Middle frontal gyrus (tissue), 1 donor: Measurements from ENCODE around the gene FAM221A.
A peak's percentile ranks its signal among the peaks of the same experiment; 100 is the strongest.
"Not testable (repeated sequence)": the region's sequence is repeated elsewhere in the genome, so short reads cannot be mapped to it uniquely, and the experiment has no call there.

Experiments used
- DNase-seq: peaks from one replicate; pipeline ENCODE4 v3.0.0-alpha.2; 2015; ENCODE audit warnings: low spot score; ENCODE audit errors: extremely low spot score

The FAM221A gene, protein sequence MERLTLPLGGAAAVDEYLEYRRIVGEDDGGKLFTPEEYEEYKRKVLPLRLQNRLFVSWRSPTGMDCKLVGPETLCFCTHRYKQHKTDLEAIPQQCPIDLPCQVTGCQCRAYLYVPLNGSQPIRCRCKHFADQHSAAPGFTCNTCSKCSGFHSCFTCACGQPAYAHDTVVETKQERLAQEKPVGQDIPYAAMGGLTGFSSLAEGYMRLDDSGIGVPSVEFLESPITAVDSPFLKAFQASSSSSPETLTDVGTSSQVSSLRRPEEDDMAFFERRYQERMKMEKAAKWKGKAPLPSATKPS

DNA sequence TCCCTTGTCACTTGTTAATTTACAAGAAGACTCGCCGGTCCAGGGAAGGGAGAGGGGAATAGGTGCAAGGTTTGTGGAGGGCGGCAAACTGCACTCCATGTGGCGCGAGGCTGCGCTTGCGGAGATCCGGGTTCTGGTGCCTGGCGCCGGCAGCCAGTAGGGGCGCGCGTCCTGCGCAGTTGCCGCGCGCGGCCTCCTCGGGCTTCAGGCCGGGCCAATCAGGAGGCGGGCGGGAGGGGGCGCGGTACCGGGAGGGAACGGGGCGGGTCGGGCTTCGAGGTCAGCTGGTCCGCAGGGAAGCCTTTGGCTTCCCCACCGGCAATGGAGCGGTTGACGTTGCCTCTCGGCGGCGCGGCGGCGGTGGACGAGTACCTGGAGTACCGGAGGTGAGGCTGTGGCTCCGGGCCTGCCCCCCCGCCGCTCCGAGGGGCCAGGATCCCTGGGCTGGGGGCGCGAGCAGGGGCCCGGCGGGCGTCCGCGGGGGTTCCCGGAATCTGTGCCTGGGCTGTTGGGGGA, at the start of gene FAM221A:
Gene FAM221A, plus strand, starts transcription at position 302 of the 516 bp plus-strand sequence. Its CDS starts 20 bp downstream, at position 322.
- DNase-seq, result peak; percentile 81

DNA sequence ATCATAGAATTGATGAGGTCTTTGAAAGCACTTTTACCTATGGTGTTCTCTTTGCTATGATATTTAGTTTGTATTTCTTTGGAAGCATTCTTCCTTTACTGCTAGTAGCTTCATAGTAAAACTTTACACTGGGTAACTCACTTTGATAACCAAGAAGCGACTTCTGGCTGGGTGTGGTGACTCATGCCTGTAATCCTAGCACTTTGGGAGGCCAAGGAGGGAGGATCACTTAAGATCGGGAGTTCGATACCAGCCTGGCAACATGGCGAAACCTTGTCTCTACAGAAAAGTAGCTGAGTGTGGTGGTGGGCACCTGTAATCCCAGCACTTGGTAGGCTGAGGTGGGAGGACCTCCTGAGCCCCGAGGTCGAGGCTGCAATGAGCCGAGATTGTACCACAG, 46.6 kb upstream of the FAM221A start:
- DNase-seq, result no peak

DNA sequence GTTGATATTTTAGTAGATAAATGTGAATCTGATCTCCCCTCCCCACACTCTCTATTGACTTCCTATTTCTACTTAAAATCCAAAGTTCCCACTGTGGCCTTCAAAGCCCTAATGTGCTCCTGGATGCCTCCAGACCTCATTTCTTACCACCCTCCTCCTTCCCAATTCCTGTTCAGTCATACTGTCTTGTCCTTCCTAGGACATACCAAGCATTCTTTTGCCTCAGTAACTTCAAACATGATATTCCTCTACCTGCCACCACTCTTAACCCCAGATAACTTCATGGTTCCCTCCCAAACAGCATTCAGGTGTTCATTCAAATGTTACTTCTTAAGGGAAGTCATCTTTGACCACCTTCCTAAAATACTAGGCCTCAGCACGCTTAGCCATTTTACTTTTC, 34.2 kb upstream of the FAM221A start:
- DNase-seq, result no peak

DNA sequence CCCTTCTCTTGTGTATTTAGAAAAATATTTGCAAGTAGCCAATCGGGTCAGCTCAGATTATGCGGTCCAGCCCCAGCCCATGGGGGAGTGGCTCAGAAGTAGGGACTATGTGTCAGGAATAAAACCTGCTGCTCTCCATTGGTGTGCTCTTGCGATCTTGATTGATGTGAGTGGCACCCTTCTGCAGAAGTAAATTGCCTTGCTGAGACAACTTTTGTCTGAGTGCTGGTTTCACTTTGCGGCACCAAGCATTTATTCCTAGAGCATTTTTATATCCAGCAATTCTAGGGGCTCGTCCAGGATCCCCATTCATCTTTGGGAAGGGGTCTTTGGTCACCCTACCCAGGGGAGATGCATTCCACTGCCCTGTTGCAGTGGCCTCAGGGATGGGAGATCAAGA, 26.1 kb upstream of the FAM221A start:
- no peak for DNase-seq

DNA sequence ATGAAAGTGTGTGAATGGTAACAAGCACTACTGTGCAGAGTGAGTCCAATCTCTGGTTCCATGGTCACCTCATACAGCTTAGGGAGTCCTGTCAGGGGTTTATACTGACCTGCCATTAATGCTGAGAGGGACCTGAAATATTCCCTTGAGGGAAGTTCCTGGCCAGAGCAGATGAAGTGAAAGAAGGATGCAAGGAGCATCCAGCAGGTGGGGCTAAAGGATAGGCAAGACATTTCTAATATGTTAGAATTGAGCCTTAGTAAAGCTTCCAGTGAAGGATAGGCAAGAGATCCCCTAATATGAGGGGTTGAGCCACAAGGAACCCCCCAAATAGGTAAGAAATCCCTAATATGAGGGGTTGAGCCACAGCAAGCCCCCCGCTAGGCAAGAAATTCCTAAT, 25.5 kb upstream of the FAM221A start:
- DNase-seq, result no peak

DNA sequence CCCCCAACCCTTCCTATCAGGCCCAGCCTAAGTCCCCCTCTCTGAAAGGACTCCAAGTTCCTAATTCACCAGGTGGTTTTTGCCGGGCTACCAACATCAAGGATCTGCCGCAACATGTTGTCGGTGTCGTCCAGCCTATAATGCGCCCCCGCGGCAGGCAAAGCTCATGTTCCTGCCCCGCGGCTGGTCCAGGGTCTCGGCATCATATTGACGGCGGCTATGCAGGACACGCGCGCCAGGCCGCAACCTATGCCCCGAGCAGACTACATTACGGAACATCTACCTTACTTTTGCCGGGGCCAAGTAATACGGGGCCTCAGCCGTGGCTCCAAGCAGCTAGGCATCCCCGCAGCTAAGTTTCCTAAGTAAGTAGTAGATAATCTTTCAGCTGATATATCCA, 24.6 kb upstream of the FAM221A start:
- no peak for DNase-seq

DNA sequence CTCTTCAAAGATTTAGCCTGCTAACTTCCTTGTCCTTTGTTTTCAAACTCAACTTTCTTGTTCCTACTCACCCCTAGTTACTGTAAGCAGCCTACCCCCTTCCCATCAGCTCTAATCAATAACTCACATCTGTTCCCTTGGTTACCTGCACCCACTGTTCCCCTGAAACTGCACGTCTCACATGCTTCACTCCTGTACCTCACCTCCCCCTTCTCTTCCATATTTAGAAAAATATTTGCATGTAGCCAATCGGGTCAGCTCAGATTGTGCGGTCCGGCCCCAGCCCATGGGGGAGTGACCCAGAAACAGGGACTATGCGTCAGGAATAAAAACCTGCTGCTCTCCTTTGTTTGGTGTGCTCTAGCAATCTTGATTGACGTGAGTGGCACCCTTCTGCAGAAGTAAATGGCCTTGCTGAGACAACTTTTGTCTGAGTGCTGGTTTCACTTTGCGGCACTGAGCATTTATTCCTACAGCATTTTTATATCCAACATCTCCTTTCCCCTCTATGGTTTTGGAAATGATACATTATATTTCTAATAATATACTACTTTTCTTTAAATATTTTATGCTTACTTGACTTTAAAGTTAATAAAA, 21.1 kb upstream of the FAM221A start:
- DNase-seq, result no peak

DNA sequence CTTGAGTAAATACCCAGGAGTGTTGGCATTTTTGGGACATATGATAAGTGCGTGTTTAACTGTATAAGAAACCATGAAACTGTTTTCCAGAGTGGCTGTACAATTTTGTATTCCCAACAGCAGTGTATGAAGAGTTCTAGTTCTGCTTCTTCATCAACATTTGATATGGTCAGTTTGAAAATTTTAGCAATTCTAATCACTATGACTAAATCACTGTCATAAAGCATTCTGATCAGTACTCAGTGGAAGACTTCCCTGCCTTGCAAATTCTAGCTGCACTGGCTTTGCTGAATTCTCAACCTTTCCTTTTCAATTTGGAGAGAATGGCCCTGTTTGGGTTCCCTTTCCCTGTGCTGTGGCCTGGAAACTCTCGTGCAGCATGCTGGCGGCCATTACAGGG, 18.6 kb upstream of the FAM221A start:
- no peak for DNase-seq

DNA sequence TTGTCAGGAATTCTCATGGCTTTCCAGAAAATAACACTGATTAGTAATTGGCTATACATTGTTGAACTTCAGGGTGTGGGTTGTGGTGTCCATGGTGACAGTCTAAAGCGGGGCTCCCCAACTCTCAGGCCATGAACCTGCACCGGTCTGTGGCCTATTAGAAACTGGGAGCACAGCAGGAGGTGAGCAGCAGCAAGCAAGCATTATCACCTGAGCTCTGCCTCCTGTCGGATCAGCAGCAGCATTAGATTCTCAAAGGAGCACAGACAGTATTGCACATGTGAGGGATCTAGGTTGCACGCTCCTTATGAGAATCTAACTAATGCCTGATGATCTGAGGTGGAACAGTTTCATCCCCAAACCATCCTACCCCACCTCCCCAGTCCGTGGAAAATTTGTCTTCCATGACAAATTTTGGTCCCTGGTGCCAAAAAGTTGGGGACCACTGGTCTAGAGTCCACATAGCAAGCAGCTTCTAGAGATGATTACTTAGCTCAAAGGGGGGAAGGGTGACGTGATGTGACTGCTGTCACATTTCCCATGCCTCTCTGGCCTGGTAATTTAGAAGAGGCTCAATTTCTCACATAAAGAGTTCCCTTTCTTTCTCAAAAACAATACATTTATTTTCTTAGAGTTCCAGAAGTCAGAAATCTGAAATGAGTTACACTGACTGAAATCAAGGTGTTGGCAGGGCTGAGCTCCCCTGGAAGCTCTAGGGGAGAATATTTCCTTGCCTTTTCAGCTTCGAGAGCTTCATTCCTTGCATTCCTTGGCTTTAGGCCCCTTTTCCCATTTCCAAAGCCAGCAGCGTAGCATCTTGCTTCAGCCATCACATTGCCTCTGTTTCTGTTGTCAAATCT, 17.6 kb upstream of the FAM221A start:
- DNase-seq, result no peak

DNA sequence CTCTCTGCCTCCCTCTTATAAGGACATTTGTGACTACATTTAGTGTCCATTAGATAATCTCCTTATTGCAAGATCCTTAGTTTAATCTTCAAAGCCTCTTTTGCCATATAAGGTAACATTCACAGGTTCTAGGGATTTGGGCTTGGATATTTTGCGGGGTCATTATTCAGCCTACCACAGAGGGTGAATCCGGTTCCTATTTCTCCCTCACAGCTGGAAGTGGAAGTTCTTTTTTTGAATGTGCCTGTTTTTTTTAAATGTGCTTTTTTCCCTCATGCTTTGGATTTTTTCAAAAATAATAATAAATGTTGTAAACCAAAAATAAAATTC, 17.1 kb upstream of the FAM221A start:
- DNase-seq, result no peak

DNA sequence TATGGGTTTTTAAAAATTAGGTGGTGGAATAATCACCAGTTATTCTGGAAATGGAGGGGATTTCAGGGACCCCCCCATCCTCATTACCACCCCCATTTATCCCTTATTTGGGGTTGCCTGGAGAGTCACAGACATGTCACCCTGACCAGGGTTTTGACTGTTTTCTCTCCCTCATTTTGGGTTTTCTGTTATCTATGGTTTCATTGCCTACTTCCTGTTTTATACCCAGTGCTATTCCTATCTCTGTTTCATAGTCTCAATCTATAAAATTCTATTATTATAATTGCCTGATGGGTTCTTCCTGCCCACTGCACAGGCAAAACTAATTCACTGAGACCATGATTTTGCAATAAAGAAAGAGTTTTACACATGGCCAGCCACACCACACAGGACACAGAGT, 15.9 kb upstream of the FAM221A start:
- DNase-seq, result no peak

DNA sequence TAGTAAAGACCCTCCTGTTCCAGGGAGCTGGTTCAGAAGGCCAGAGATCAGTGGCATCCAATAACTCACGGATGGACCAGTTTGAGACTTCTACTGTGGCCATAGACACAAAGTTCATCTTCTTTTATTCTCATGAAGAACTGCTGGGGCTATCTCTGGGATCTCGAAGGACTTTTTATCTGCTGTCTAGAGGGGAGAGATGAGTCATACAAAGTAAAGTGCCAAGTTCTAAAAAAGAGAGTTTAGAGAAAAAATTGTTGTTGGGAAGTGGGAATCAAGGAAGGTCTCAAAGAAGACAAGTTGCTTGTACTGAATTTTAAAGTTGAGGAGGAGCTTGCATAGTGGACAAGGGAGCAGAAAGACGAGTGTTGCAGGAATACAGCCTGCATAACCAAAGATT, 8.0 kb upstream of the FAM221A start:
- DNase-seq, result no peak

DNA sequence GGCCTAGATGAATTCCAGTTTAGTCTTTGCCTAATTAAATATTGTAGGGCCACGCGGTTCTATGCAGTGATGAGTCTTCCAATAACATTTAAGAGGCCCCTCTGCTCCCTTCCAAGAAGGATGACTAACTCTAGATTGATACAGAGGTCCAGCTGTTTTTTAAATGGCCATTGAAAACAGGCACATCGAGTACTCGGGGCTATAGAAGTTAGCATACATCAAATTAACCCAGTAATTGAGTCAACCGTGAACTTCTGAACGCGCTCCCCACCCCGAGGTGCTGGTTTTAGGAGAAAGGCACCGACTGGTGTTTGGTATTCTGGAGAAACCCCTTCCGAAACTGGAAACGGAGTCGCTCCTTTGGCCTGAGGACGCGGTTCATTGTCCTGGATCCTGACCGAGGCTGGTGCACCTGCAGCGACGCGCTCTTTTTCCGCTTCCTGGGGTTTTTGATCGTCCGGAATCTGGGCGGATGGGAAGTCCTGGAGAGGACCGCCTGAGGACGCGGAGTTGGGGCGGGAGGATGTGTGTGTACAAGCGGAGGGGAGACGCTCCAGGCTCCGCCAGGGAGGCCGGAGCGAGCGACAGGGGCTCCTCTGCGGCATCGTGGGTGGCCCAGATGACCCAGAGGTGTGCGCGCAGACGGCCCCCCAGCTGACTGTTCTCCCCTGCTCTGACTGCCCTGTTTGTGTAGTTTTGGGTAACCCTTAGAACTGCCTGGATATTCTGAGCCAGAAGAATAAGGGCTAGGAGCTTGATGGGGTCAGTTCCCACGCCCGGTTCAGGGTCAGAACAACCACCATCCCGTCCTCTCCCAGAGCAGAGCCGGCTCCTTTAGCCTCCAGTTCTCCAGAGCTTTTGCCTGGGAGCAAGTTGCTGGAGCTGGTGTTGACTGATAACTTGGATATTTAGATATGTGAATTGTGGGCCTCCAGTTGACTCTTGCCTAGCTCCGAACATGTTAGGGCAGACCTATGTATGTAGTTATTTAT, 711 bp downstream of the FAM221A start:
- DNase-seq, result peak; percentile 7

DNA sequence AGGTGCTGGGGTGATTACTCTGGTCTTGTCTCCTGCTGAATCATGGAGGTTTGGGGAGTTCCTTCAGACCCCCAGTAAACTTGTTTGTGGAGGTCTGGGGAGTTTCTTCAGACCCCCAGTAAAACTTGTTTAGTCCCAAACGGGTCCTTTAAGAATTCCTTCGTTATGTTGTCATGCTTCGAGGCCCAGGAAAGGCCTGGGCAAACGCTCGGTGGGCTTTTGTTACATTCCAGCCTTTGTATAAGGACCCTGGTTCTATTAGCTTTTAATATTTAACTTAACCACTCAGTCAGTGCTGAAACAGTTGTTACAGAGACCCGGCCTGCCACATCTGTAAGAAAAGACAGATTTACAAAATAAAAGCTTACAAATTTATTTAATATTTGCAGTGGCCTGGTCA, 4.0 kb downstream of the FAM221A start:
- DNase-seq, result not testable (repeated sequence)

DNA sequence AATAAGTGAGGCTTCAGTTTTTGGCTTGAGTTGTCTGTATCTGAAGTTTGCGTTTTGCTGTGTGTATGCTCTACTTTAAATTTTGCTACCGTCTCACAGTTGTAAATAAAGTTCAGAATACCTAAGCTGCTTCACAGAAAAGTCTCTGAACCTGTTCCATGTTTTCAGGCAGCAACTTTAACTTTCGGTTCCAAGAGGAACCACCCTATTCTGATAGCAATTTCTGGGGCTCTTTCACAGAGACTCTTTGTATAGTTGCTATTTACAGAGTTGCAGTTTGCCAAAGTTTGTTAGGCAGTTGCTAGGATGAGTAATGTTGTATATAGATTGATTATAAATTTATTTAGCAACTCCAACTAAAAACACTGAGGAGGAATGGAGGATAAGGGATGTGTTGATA, 5.7 kb downstream of the FAM221A start:
- no peak for DNase-seq

DNA sequence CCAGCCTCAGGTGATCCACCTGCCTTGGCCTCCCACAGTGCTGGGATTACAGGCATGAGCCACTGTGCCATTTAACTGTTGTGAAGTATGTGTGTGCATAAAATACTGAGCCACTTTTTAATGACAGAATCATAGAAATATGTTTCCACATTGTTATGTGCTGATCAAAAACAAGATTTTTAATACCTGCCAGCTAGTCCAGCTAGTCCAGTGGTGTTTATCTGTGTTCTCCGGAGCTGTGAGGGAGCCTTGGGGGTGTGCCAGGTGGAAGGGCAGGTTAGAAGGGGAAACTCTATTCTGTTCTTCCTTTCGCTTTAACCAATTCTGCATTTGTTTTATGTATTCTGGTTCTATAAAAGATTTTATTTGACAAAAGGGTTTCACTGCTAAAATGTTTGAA, 7.0 kb downstream of the FAM221A start:
- DNase-seq, result no peak

DNA sequence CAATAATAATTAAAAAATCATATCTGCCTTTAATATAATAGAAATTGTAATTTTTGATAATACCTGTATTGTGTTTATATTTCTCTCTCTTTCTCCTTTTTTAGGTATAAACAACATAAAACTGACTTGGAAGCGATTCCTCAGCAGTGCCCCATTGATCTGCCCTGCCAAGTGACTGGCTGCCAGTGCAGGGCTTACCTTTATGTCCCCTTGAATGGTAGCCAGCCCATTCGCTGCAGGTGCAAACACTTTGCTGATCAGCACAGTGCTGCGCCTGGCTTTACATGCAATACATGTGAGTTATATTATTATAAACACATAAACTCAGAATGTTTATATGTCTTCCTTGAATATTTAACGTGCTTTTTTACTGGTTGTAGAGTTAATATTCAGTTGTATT, 9.2 kb downstream of the FAM221A start:
- no peak for DNase-seq

DNA sequence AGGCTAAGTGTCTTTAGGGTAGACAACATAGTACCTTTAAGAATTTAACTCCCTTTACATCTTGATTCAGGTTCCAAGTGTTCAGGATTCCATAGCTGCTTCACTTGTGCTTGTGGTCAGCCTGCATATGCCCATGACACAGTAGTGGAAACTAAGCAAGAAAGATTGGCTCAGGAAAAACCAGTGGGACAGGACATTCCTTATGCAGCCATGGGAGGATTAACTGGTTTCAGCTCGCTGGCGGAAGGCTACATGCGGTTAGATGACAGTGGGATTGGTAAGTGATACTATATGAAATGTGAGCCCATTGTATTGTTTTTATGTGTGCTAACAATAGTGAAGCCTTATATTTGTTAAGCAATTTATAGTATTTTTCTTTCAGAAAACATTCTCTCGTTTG, 11.3 kb downstream of the FAM221A start:
- no peak for DNase-seq

DNA sequence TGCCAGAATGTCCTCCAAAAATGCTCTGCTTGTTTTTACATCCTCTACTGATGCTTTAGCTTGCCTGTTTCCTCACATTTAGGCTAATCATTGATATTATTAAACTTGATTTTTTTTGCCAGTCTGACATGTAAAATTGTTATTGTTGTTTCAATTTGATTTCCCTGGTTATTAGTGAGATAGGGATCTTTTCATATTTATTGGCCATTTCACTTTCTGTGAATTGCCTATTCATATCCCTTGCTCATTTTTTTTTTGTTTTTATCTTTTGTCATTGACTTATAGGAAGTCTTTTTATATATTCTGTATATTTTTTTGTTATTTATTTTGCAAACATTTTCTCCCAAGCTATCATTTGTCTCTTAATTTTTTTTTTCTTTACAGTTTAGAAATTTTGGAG, 13.2 kb downstream of the FAM221A start:
- no peak for DNase-seq

DNA sequence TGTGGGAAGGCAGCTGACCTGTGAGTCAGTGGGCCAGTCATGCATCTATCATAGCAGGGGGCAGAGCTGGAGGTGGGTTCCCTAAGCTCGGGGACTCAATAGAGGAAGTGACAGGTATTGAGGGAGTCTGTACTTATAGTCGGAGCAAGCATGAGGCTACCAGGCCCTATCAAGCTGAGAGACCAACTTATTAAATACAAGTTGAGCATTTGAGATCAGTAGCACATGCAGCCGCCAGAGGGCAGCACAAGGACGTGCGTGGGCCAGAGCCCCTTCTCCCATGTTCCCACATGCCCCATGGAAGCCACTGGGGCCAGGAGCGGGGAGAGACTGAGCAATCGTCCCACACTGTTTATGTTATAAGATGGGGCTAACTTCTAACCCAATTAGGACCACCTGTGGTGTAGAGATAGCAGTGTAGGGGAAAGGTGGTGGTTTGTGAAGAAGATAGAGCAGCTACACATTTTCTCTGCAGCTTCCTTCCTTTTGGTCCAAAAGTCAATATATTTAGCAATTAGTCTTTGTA, 17.0 kb downstream of the FAM221A start:
- no peak for DNase-seq

DNA sequence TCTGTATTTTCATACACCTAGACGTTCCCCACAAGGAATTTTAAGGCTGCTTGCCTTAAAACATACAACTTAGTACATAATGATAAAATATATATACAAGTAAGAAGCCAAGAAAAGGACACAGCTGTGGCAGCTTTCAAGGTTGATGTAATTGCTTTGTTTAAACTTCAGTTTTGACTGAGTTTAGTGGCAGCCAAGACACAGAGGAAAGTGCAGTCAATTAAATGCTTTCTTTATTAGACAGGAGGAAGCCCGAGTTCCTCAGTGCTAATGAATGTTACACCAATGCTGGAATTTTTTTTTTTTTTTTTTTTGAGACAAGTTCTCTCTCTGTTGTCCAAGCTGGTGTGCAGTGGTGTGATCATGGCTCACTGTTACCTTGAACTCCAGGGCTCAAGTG, 18.8 kb downstream of the FAM221A start:
- DNase-seq, result no peak
